Esophagus squamous epithelium (tissue), 4 donors: ENCODE measurements around the gene LDLRAD4.

ENCODE experiments used
- CTCF ChIP-seq, 6 experiments: fragments of 450-650 bp in 4 of 6; fragments of 200-600 bp in 2 of 6; sonication (generic) in 2 of 6; IDR thresholded peaks; one replicate each; pipeline ENCODE4 v1.5.1; 2016 to 2019; ENCODE audit warnings: antibody characterized with exemption in 6 of 6, mild to moderate bottlenecking in 4 of 6, moderate library complexity in 4 of 6
- POLR2A ChIP-seq, 4 donors: fragments of 450-650 bp; IDR thresholded peaks; one replicate each; pipeline ENCODE4 v1.6.1; 2017; ENCODE audit warnings: antibody characterized with exemption in 4 of 4, mild to moderate bottlenecking in 4 of 4, moderate library complexity in 3 of 4

GRCh38 chr18:13548106-13548819, 329.7 kb downstream of the LDLRAD4 start:
- TF ChIP-seq CTCF (IDR thresholded peaks at IDR 0.05) (no peak), POLR2A (IDR thresholded peaks at IDR 0.05) (no peak)
